ENCODE data around the gene CBR1. TPM values are rescaled to one million over a fixed set of nuclear protein-coding genes. Genes with fewer than 3 reads are reported as not detected.

CBR1 gene
- total and polyA plus RNA-seq, 2 of the 13 experiments (the other 11 are each of a cell fraction or from before 2014, with no cell fraction given): 33.7 to 38.7 TPM

- TF ChIP-seq ATF1 (CRISPR knock-in tag; IDR thresholded peaks at IDR 0.05): no peak
- TF ChIP-seq ETV5 (CRISPR knock-in tag; IDR thresholded peaks at IDR 0.05; ENCODE audit: borderline replicate concordance): peak; percentile 63; the same call in 1 of the 2 replicates
Observed at GRCh38 chr21:36113647-36114428, 44.0 kb downstream of the CBR1 start (continued).

GRCh38 chr21:36115138-36115730 lies 45.4 kb downstream of the CBR1 start:
- ATAC-seq (no peak), DNase-seq (ENCODE audit: low spot score) (no peak), FAIRE-seq (no peak)
- POLR2A ChIA-PET: interaction anchor here (2.7 kb wide), 1 partner anchor 205 kb away, joined by 14 read pairs; the partner anchor contains the start of gene MORC3
- no peak overlapping the region for H3K4me3 ChIP-seq (replicated peaks in 1 of 3; ENCODE audit: insufficient read depth in 1 of 3, low read depth in 2 of 3, low read length in 3 of 3)
- in situ Hi-C loops (cut with HindIII; ENCODE audit: extremely low pct_ligation_motif_present, low pct_unique_long_range_greater_than_20kb): no loop called here
- WGBS (ENCODE audit: low lambda C conversion rate): 27% methylated on average over 6 of the region's 6 CpGs
- peaks cover 0 to 7% of the 10 kb centered on the region in 2 experiments; a peak in 2 of 5 replicates for H3K27me3 ChIP-seq (ENCODE audit: control insufficient read depth in 1 of 2, insufficient read depth in 2 of 2, low read length in 2 of 2)
- H3K4me1 ChIP-seq (ENCODE audit: insufficient read depth, low read length): peaks cover 14% of the 10 kb centered on the region
- CTCF ChIA-PET (ENCODE audit: low intra/inter-chr PET ratio, low total read pairs): no interaction called here
- no TSS peak for BruUV-seq (replicated peaks)
- no peak overlapping the region for H2AFZ ChIP-seq (ENCODE audit: low read length)
- no peak overlapping the region for H3K9ac ChIP-seq (ENCODE audit: insufficient read depth, low read depth, low read length)
- no peak overlapping the region for H3K27ac ChIP-seq (ENCODE audit: extremely low read length, insufficient read depth, low read length)
- intact Hi-C loops (cut with micrococcal nuclease; ENCODE audit: unreplicated experiment): no loop called here
- no peak overlapping the region; the same call in 1 of the 2 replicates for H3K4me2 ChIP-seq (ENCODE audit: low read depth, low read length)
- no peaks in the 10 kb centered on the region for H3K9me3 ChIP-seq (ENCODE audit: low read length)
- no peaks in the 10 kb centered on the region for H3K36me3 ChIP-seq (replicated peaks in 1 of 2; ENCODE audit: control insufficient read depth in 1 of 2, insufficient read depth in 2 of 2, low read length in 2 of 2)
- no peaks in the 10 kb centered on the region for H3K79me2 ChIP-seq (ENCODE audit: insufficient read depth, low read length)
- H4K20me1 ChIP-seq (ENCODE audit: insufficient read depth, low read length): no peaks in the 10 kb centered on the region
- TF ChIP-seq MTA1 (CRISPR knock-in tag; IDR thresholded peaks at IDR 0.05; ENCODE audit: borderline replicate concordance) (no peak), ZNF75D (CRISPR knock-in tag; IDR thresholded peaks at IDR 0.05; ENCODE audit: borderline replicate concordance) (no peak), ZNF598 (CRISPR knock-in tag; IDR thresholded peaks at IDR 0.05; ENCODE audit: borderline replicate concordance) (no peak), ERF (CRISPR knock-in tag; IDR thresholded peaks at IDR 0.05) (no peak), TBX3 (IDR thresholded peaks at IDR 0.05; ENCODE audit: borderline replicate concordance) (no peak), HNF1B (CRISPR knock-in tag; IDR thresholded peaks at IDR 0.05) (no peak), YY1 (IDR thresholded peaks at IDR 0.05; ENCODE audit: insufficient read depth, insufficient replicate concordance, low read depth, low read length) (no peak), ZNF609 (CRISPR knock-in tag; IDR thresholded peaks at IDR 0.05; ENCODE audit: borderline replicate concordance) (no peak), THRA (CRISPR knock-in tag; IDR thresholded peaks at IDR 0.05; ENCODE audit: borderline replicate concordance) (no peak)
